Endodermal cell (in vitro differentiated cells): ENCODE data around the gene WSCD2. TPM values are rescaled to one million over a fixed set of nuclear protein-coding genes. Genes with fewer than 3 reads are reported as not detected.

Experiments used
- DNase-seq: peaks from one replicate; pipeline ENCODE4 v3.0.0-alpha.2; 2017
- H3K27ac ChIP-seq: 2 replicates; pipeline ENCODE4 v1.5.1; 2013; ENCODE audit warnings: mild to moderate bottlenecking, low read depth, low read length, moderate library complexity
- H3K27me3 ChIP-seq: 2 replicates; pipeline ENCODE4 v1.6.1; 2013; ENCODE audit warnings: mild to moderate bottlenecking, low read length, moderate library complexity; ENCODE audit not compliant: insufficient read depth, control insufficient read depth, poor library complexity, severe bottlenecking
- H3K36me3 ChIP-seq: 2 replicates; pipeline ENCODE4 v1.7.0; 2013; ENCODE audit warnings: mild to moderate bottlenecking, low read length, moderate library complexity; ENCODE audit not compliant: control insufficient read depth, insufficient read depth
- H3K4me1 ChIP-seq: one replicate; pipeline ENCODE4 v1.7.0; 2013; ENCODE audit warnings: low read length; ENCODE audit not compliant: control insufficient read depth, insufficient read depth
- H3K4me3 ChIP-seq: 2 replicates; pipeline ENCODE4 v1.5.1; 2013; ENCODE audit warnings: mild to moderate bottlenecking, low read length, moderate library complexity
- H3K9ac ChIP-seq: 2 replicates; pipeline ENCODE4 v1.6.1; 2013; ENCODE audit warnings: mild to moderate bottlenecking, low read length, moderate library complexity; ENCODE audit not compliant: poor library complexity, severe bottlenecking; ENCODE audit errors: extremely low read depth
- H3K9me3 ChIP-seq: 2 replicates; pipeline ENCODE4 v1.6.1; 2013; ENCODE audit warnings: mild to moderate bottlenecking, low read length, moderate library complexity; ENCODE audit not compliant: control insufficient read depth
- H3K27ac Mint-ChIP-seq: 2 replicates; pipeline ENCODE4 v1.8.0; 2020; ENCODE audit warnings: mixed read lengths
- H3K27me3 Mint-ChIP-seq: 2 replicates; pipeline ENCODE4 v1.8.0; 2021; ENCODE audit warnings: mild to moderate bottlenecking, mixed read lengths; ENCODE audit not compliant: insufficient read depth
- H3K36me3 Mint-ChIP-seq: 2 replicates; pipeline ENCODE4 v1.8.0; 2020; ENCODE audit warnings: low read depth, mixed read lengths
- H3K4me1 Mint-ChIP-seq: 2 replicates; pipeline ENCODE4 v1.8.0; 2020; ENCODE audit warnings: mixed read lengths
- H3K4me3 Mint-ChIP-seq: 2 replicates; pipeline ENCODE4 v1.8.0; 2020; ENCODE audit warnings: mild to moderate bottlenecking, moderate library complexity, mixed read lengths
- H3K9me3 Mint-ChIP-seq: 2 replicates; pipeline ENCODE4 v1.8.0; 2020; ENCODE audit warnings: mild to moderate bottlenecking, mixed read lengths
- CTCF ChIP-seq: fragments of 200-600 bp; sonication (generic); conservative IDR thresholded peaks from 2 replicates; pipeline ENCODE4 v1.5.0; 2021; ENCODE audit warnings: antibody characterized with exemption, mild to moderate bottlenecking
- WGBS, 2 experiments: methylation state at CpG; one replicate each; pipeline versions ENCODE4 v1.1.5 to v1.1.7; 2013; ENCODE audit warnings: missing lambda C conversion rate in 2 of 2, mixed read lengths in 1 of 2; ENCODE audit not compliant: insufficient coverage in 1 of 2, insufficient read length in 1 of 2; 5-methylcytosine and 5-hydroxymethylcytosine counted together
- total RNA-seq, 2 donors: library from RNA; stranded (reverse); fragmentation: NEBNext Ultra II Directional in 1 of 2; extraction: Animal tissue kit (Norgen Biotek cat#: 25700) in 1 of 2; gene quantifications; 2 replicates in 1 of 2; 3 replicates in 1 of 2; pipeline ENCODE4 v1.2.1, GENCODE V29; 2021

Gene WSCD2
- total RNA-seq, 2 donors from 2014 or later: 0.80 to 1.3 TPM

GRCh38 chr12:108270849-108271143 lies 141.7 kb downstream of the WSCD2 start:
- Histone ChIP-seq H3K27me3 (no peaks in the 10 kb centered on the region), H3K9ac (no peak overlapping the region), H3K4me1 (no peaks in the 10 kb centered on the region), H3K9me3 (peaks cover 11% of the 10 kb centered on the region), H3K4me3 (no peak overlapping the region), H3K36me3 (no peaks in the 10 kb centered on the region), H3K27ac (no peak overlapping the region)
- Mint-ChIP-seq H3K9me3 (peaks cover 2% of the 10 kb centered on the region), H3K4me1 (peaks cover 24% of the 10 kb centered on the region), H3K36me3 (no peaks in the 10 kb centered on the region), H3K27me3 (no peaks in the 10 kb centered on the region), H3K27ac (no peak overlapping the region), H3K4me3 (no peak overlapping the region)
- no peak for DNase-seq
- no peak for TF ChIP-seq CTCF
- WGBS, 2 experiments: 94% methylated on average over 2 of the region's 2 CpGs; no CpG with 5 or more reads in 1 of the 2 experiments

GRCh38 chr12:108271951-108272872 lies 143.1 kb downstream of the WSCD2 start:
- H3K27ac ChIP-seq: no peak overlapping the region
- no peak overlapping the region for H3K4me3 Mint-ChIP-seq
- TF ChIP-seq CTCF: no peak
- no peaks in the 10 kb centered on the region for H3K4me1 ChIP-seq
- H3K9ac ChIP-seq: no peak overlapping the region
- 73 to 87% methylated on average over 2 to 6 of the region's 6 CpGs for WGBS, 2 experiments
- no peak for DNase-seq
- no peak overlapping the region for H3K27ac Mint-ChIP-seq
- H3K36me3 ChIP-seq: no peaks in the 10 kb centered on the region
- H3K4me3 ChIP-seq: no peak overlapping the region
- H3K27me3 Mint-ChIP-seq: no peaks in the 10 kb centered on the region
- no peaks in the 10 kb centered on the region for H3K36me3 Mint-ChIP-seq
- H3K9me3 Mint-ChIP-seq: peaks cover 2% of the 10 kb centered on the region
- H3K9me3 ChIP-seq: peaks cover 9% of the 10 kb centered on the region
- H3K27me3 ChIP-seq: no peaks in the 10 kb centered on the region
- peaks cover 16% of the 10 kb centered on the region for H3K4me1 Mint-ChIP-seq

GRCh38 chr12:108273217-108273616 lies 144.1 kb downstream of the WSCD2 start:
- Histone ChIP-seq H3K27me3 (no peaks in the 10 kb centered on the region), H3K36me3 (no peaks in the 10 kb centered on the region), H3K4me1 (no peaks in the 10 kb centered on the region), H3K9me3 (peaks cover 4% of the 10 kb centered on the region), H3K4me3 (no peak overlapping the region), H3K27ac (no peak overlapping the region), H3K9ac (no peak overlapping the region)
- Mint-ChIP-seq H3K9me3 (peaks cover 6% of the 10 kb centered on the region), H3K4me1 (peaks cover 16% of the 10 kb centered on the region), H3K4me3 (no peak overlapping the region), H3K27me3 (no peaks in the 10 kb centered on the region), H3K36me3 (no peaks in the 10 kb centered on the region), H3K27ac (no peak overlapping the region)
- WGBS, 2 experiments: 80 to 94% methylated on average over 2 of the region's 2 CpGs
- DNase-seq: no peak
- TF ChIP-seq CTCF: no peak
